CD14-positive monocyte (primary cell): ENCODE data around the gene DYDC2. TPM values are rescaled to one million over a fixed set of nuclear protein-coding genes. Genes with fewer than 3 reads are reported as not detected.
A peak's percentile ranks its signal among the peaks of the same experiment; 100 is the strongest.

Experiments
- DNase-seq, 3 donors: peaks; one replicate each; pipeline ENCODE4 v3.0.0-alpha.2; 2011 to 2022
- H2AFZ ChIP-seq: 2 replicates; pipeline ENCODE4 v1.6.0; 2012; ENCODE audit warnings: mild to moderate bottlenecking, low read depth, low read length, inconsistent platforms; ENCODE audit not compliant: insufficient read depth, poor library complexity, severe bottlenecking
- H3K27ac ChIP-seq, 2 donors: 1 replicate in 1 of 2; 2 replicates in 1 of 2; pipeline ENCODE4 v1.5.1; 2012 to 2013; ENCODE audit warnings: low read length in 2 of 2, control low read depth in 1 of 2, inconsistent platforms in 1 of 2, low read depth in 1 of 2, mild to moderate bottlenecking in 1 of 2
- H3K27me3 ChIP-seq, 2 donors: one replicate each; pipeline versions ENCODE4 v1.6.0 to v1.6.1; 2011 to 2013; ENCODE audit warnings: low read length in 2 of 2; ENCODE audit not compliant: control insufficient read depth in 2 of 2, insufficient read depth in 2 of 2
- H3K36me3 ChIP-seq, 2 donors: replicated peaks in 1 of 2; 1 replicate in 1 of 2; 2 replicates in 1 of 2; pipeline versions ENCODE4 v1.5.1 to v1.6.1; 2012 to 2013; ENCODE audit warnings: low read length in 2 of 2, control low read depth in 1 of 2, inconsistent platforms in 1 of 2, mild to moderate bottlenecking in 1 of 2; ENCODE audit not compliant: insufficient read depth in 2 of 2, control insufficient read depth in 1 of 2
- H3K4me1 ChIP-seq, 2 donors: 1 replicate in 1 of 2; 2 replicates in 1 of 2; pipeline versions ENCODE4 v1.5.1 to v1.6.1; 2012 to 2013; ENCODE audit warnings: low read length in 2 of 2, control low read depth in 1 of 2, inconsistent platforms in 1 of 2, mild to moderate bottlenecking in 1 of 2, moderate library complexity in 1 of 2; ENCODE audit not compliant: insufficient read depth in 2 of 2, control insufficient read depth in 1 of 2
- H3K4me2 ChIP-seq: replicated peaks from 2 replicates; pipeline ENCODE3; 2012; ENCODE audit warnings: low read length, moderate library complexity, mild to moderate bottlenecking; ENCODE audit not compliant: poor library complexity, severe bottlenecking; ENCODE audit errors: extremely low read depth
- H3K4me3 ChIP-seq, 3 experiments: fragments of 200-600 bp in 1 of 3; sonication (generic) in 1 of 3; replicated peaks in 1 of 3; 1 replicate in 2 of 3; 2 replicates in 1 of 3; pipeline ENCODE4 v1.5.1; 2011 to 2013; ENCODE audit warnings: low read length in 3 of 3, mild to moderate bottlenecking in 3 of 3, control low read depth in 2 of 3, low read depth in 2 of 3, inconsistent platforms in 1 of 3, moderate library complexity in 1 of 3
- H3K79me2 ChIP-seq: 2 replicates; pipeline ENCODE4 v1.6.0; 2012; ENCODE audit warnings: mild to moderate bottlenecking, control low read depth, inconsistent platforms, low read length, moderate library complexity; ENCODE audit not compliant: insufficient read depth
- H3K9ac ChIP-seq: 2 replicates; pipeline ENCODE4 v1.6.0; 2017; ENCODE audit warnings: low read length, mild to moderate bottlenecking; ENCODE audit not compliant: insufficient read depth, poor library complexity, severe bottlenecking
- H3K9me3 ChIP-seq, 2 donors: replicated peaks in 1 of 2; 1 replicate in 1 of 2; 2 replicates in 1 of 2; pipeline versions ENCODE4 v1.5.1 to v1.6.1; 2012 to 2013; ENCODE audit warnings: low read length in 2 of 2, control low read depth in 1 of 2; ENCODE audit not compliant: control insufficient read depth in 1 of 2, insufficient read depth in 1 of 2
- H4K20me1 ChIP-seq: 2 replicates; pipeline ENCODE4 v1.6.0; 2012; ENCODE audit warnings: mild to moderate bottlenecking, low read length, control low read depth, moderate library complexity; ENCODE audit not compliant: insufficient read depth
- H3K27ac Mint-ChIP-seq, 7 donors: one replicate each; pipeline ENCODE4 v1.8.0; 2020; ENCODE audit warnings: mild to moderate bottlenecking in 7 of 7, mixed read lengths in 7 of 7, moderate library complexity in 6 of 7, inconsistent platforms in 2 of 7
- H3K27me3 Mint-ChIP-seq, 3 donors: one replicate each; pipeline ENCODE4 v1.8.0; 2021 to 2022; ENCODE audit warnings: low read depth in 3 of 3, mild to moderate bottlenecking in 3 of 3, mixed read lengths in 3 of 3, moderate library complexity in 3 of 3, inconsistent platforms in 1 of 3
- H3K36me3 Mint-ChIP-seq, 2 donors: one replicate each; pipeline ENCODE4 v1.8.0; 2020; ENCODE audit warnings: mixed read lengths in 2 of 2, inconsistent platforms in 1 of 2, mild to moderate bottlenecking in 1 of 2
- H3K4me1 Mint-ChIP-seq: one replicate; pipeline ENCODE4 v1.8.0; 2020; ENCODE audit warnings: mild to moderate bottlenecking, mixed read lengths
- H3K4me3 Mint-ChIP-seq, 2 donors: one replicate each; pipeline ENCODE4 v1.8.0; 2020; ENCODE audit warnings: mild to moderate bottlenecking in 2 of 2, mixed read lengths in 2 of 2, moderate library complexity in 1 of 2
- H3K9me3 Mint-ChIP-seq, 7 donors: one replicate each; pipeline ENCODE4 v1.8.0; 2020 to 2022; ENCODE audit warnings: mixed read lengths in 7 of 7, mild to moderate bottlenecking in 6 of 7, moderate library complexity in 6 of 7, inconsistent platforms in 2 of 7
- WGBS: methylation state at CpG from one replicate; pipeline ENCODE4 v1.1.5; 2013; ENCODE audit warnings: missing lambda C conversion rate; ENCODE audit not compliant: insufficient coverage; 5-methylcytosine and 5-hydroxymethylcytosine counted together
- intact Hi-C, 2 donors: fragments of 100-400 bp; cut with micrococcal nuclease; formaldehyde crosslinking; loops; one replicate each; pipeline versions ENCODE4 v1.15.0 to v1.15.1; 2023
- polyA plus RNA-seq, 3 donors: library from polyadenylated mRNA; depleted of rRNA in 1 of 3; unstranded in 2 of 3; stranded (reverse) in 1 of 3; fragments of 300-500 nt in 2 of 3; fragments of >200 nt in 1 of 3; fragmentation: Illumina TruSeq in 2 of 3; gene quantifications; 1 replicate in 2 of 3; 2 replicates in 1 of 3; pipeline ENCODE4 v1.2.3, GENCODE V29; 2012 to 2021
- TF ChIP-seq, protein P1 (sequence below): fragments of 200-600 bp; IDR thresholded peaks from one replicate; pipeline ENCODE4 v1.8.0; 2022; ENCODE audit warnings: antibody characterized with exemption, mild to moderate bottlenecking

The DYDC2 gene
- polyA plus RNA-seq, 3 donors, result not detected

DNA sequence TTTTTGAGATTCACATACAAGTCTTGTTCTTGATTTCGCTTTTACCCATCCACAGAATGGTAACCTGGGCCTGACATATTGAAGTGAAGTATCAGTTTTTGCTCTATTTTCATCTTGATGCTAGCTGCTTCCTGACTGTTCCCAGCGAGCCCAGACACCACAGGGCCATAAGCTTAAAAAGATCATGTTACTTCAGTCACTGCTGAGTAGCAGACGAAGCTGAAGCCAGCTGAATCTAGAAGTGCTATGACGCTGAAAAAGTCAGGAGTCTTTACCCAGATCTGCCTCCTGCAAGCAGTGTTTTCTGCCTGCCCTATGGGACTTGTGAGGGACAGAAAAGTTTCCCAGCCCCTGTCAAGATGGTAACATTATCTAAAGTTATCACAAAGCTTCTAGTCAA, 49.0 kb downstream of the DYDC2 start:
- no peak overlapping the region for H3K9ac ChIP-seq
- intact Hi-C loops, result no loop called here
- H3K9me3 ChIP-seq, result no peaks in the 10 kb centered on the region
- Mint-ChIP-seq H3K27ac (no peak overlapping the region), H3K36me3 (peaks cover 0 to 10% of the 10 kb centered on the region in 2 donors), H3K27me3 (peaks cover 28 to 34% (median 32%) of the 10 kb centered on the region in 3 donors), H3K4me1 (peaks cover 12% of the 10 kb centered on the region), H3K4me3 (peak overlapping the region in 1 of 2 donors; percentile 33), H3K9me3 (peaks cover 0 to 3% (median 0%) of the 10 kb centered on the region in 7 donors)
- no peak overlapping the region for H3K4me3 ChIP-seq
- TF ChIP-seq, protein P1, sequence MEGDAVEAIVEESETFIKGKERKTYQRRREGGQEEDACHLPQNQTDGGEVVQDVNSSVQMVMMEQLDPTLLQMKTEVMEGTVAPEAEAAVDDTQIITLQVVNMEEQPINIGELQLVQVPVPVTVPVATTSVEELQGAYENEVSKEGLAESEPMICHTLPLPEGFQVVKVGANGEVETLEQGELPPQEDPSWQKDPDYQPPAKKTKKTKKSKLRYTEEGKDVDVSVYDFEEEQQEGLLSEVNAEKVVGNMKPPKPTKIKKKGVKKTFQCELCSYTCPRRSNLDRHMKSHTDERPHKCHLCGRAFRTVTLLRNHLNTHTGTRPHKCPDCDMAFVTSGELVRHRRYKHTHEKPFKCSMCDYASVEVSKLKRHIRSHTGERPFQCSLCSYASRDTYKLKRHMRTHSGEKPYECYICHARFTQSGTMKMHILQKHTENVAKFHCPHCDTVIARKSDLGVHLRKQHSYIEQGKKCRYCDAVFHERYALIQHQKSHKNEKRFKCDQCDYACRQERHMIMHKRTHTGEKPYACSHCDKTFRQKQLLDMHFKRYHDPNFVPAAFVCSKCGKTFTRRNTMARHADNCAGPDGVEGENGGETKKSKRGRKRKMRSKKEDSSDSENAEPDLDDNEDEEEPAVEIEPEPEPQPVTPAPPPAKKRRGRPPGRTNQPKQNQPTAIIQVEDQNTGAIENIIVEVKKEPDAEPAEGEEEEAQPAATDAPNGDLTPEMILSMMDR, result no peak
- DNase-seq, result no peak
- no peaks in the 10 kb centered on the region for H4K20me1 ChIP-seq
- H3K79me2 ChIP-seq, result no peaks in the 10 kb centered on the region
- H2AFZ ChIP-seq, result no peak overlapping the region
- peaks cover 0 to 28% of the 10 kb centered on the region in 2 donors for H3K27me3 ChIP-seq
- H3K36me3 ChIP-seq, result no peaks in the 10 kb centered on the region
- peaks cover 15 to 19% of the 10 kb centered on the region in 2 donors for H3K4me1 ChIP-seq
- 90% methylated on average over 3 of the region's 4 CpGs for WGBS
- H3K4me2 ChIP-seq, result no peak overlapping the region
- H3K27ac ChIP-seq, result no peak overlapping the region

- Histone ChIP-seq H3K36me3 (no peaks in the 10 kb centered on the region), H3K4me3 (no peak overlapping the region), H3K9ac (no peak overlapping the region), H3K27me3 (peaks cover 0 to 28% of the 10 kb centered on the region in 2 donors), H3K4me2 (no peak overlapping the region), H3K79me2 (no peaks in the 10 kb centered on the region), H3K9me3 (no peaks in the 10 kb centered on the region), H3K4me1 (peaks cover 15 to 19% of the 10 kb centered on the region in 2 donors), H4K20me1 (no peaks in the 10 kb centered on the region), H3K27ac (no peak overlapping the region), H2AFZ (no peak overlapping the region)
- Mint-ChIP-seq H3K27ac (no peak overlapping the region), H3K4me1 (peaks cover 12% of the 10 kb centered on the region), H3K27me3 (peaks cover 31 to 35% (median 32%) of the 10 kb centered on the region in 3 donors), H3K9me3 (peaks cover 0 to 3% (median 0%) of the 10 kb centered on the region in 7 donors), H3K36me3 (peaks cover 0 to 10% of the 10 kb centered on the region in 2 donors), H3K4me3 (peak overlapping the region in 1 of 2 donors; percentile 52)
- TF ChIP-seq, protein P1, result no peak
- DNase-seq, result no peak
- WGBS, result 57% methylated on average over 1 of the region's 4 CpGs
- intact Hi-C loops, result no loop called here
These were observed 49.6 kb downstream of the DYDC2 start for GRCh38 chr10:80406204-80406603.
